SK-N-MC (cell line): ENCODE data around the gene APPBP2.

Source experiments
- EZH2 ChIP-seq: fragments of 200-600 bp; sonication (generic); IDR thresholded peaks from one replicate; pipeline ENCODE4 v1.6.1; 2017; ENCODE audit warnings: antibody characterized with exemption
- FOXP2 ChIP-seq: optimal IDR thresholded peaks from 2 replicates; pipeline ENCODE3; 2011; ENCODE audit warnings: mild to moderate bottlenecking, moderate library complexity; ENCODE audit not compliant: insufficient read depth; ENCODE audit errors: extremely low read length, control extremely low read depth
- POLR2AphosphoS5 ChIP-seq: IDR thresholded peaks from 2 replicates; pipeline ENCODE4 v1.6.1; 2012; ENCODE audit warnings: mild to moderate bottlenecking, low read depth, low read length, borderline replicate concordance

DNA sequence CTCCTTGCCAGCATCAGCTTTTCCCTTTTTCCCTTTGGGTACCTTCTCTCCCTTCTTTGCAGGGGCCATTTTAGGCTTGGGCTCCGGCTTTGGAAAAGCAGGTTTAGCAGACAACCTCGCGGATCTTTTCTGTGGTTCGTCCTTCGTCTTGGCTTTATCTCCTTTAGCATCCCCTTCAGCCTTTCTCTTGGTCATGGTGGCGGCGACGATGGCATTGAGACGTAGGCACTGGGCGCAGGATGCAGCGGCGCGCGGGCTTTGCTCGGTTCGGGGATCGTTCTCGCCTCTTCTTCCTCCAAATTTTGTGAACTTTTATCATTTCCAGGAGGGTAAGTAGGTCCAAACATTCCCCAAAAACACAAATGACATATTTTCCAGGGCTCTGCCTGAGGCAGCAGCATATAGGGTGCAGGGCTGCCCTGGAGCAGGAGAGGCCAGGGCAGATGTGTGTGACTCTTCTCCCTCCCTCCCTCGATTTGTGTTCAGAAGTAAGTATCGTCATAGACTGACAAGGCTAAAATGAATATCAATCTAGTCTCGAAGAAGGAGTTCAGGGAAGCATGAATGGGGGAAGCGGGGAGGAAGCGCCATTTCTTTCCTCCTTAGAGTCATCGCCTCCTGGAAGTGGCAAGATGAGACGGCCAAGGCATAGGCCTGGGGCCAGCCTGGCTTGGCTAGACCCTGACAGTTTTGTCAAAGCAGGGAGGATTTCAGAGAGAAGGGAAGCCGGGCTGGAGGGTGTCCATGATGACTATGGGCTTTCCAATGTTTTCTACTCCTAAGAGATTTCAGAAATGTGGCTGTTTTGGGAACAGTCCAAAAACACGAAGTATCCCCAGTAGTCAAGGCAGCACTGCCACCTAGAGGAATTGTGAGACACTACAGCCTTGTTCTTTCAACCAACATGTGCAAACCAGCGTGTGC, 90.5 kb downstream of the APPBP2 start:
- TF ChIP-seq POLR2AphosphoS5: no peak
- TF ChIP-seq EZH2: no peak
- no peak for TF ChIP-seq FOXP2
